Neural progenitor cell (in vitro differentiated cells): ENCODE data around the gene PRUNE2. TPM values are rescaled to one million over a fixed set of nuclear protein-coding genes. Genes with fewer than 3 reads are reported as not detected.
"Not testable (repeated sequence)": the region's sequence is repeated elsewhere in the genome, so short reads cannot be mapped to it uniquely, and the experiment has no call there.

Experiments used
- DNase-seq: peaks from one replicate; pipeline ENCODE4 v3.0.0-alpha.2; 2016; ENCODE audit warnings: low spot score
- H2AFZ ChIP-seq: fragments of 200-600 bp; sonication (generic); replicated peaks from 2 replicates; pipeline ENCODE4 v1.6.1; 2016; ENCODE audit warnings: antibody characterized with exemption
- H3F3A ChIP-seq: fragments of 200-600 bp; sonication (generic); 2 replicates; pipeline ENCODE4 v1.6.1; 2016; ENCODE audit warnings: antibody characterized with exemption, low read depth
- H3K27ac ChIP-seq: fragments of 200-600 bp; sonication (generic); 2 replicates; pipeline ENCODE4 v1.5.1; 2016; ENCODE audit warnings: mild to moderate bottlenecking
- H3K27me3 ChIP-seq: fragments of 200-600 bp; sonication (generic); 2 replicates; pipeline ENCODE4 v1.6.1; 2016; ENCODE audit warnings: mild to moderate bottlenecking, moderate library complexity
- H3K36me3 ChIP-seq: fragments of 200-600 bp; sonication (generic); 2 replicates; pipeline ENCODE4 v1.5.1; 2016
- H3K4me1 ChIP-seq: fragments of 200-600 bp; sonication (generic); 2 replicates; pipeline ENCODE4 v1.6.1; 2016; ENCODE audit warnings: mixed run types
- H3K4me2 ChIP-seq: fragments of 200-600 bp; sonication (generic); 2 replicates; pipeline ENCODE4 v1.6.1; 2016
- H3K4me3 ChIP-seq: fragments of 200-600 bp; sonication (generic); 2 replicates; pipeline ENCODE4 v1.5.1; 2016
- H3K79me2 ChIP-seq: fragments of 200-600 bp; sonication (generic); 2 replicates; pipeline ENCODE4 v1.6.1; 2016; ENCODE audit warnings: low read depth
- H3K9ac ChIP-seq: fragments of 200-600 bp; sonication (generic); 2 replicates; pipeline ENCODE4 v1.6.1; 2016
- H3K9me3 ChIP-seq: fragments of 200-600 bp; sonication (generic); 2 replicates; pipeline ENCODE4 v1.5.1; 2016; ENCODE audit warnings: low read depth
- H4K20me1 ChIP-seq: fragments of 200-600 bp; sonication (generic); 2 replicates; pipeline ENCODE4 v1.6.1; 2016; ENCODE audit warnings: low read depth
- H3K27ac Mint-ChIP-seq: 3 replicates; pipeline ENCODE4 v1.8.0; 2021; ENCODE audit warnings: mixed read lengths
- H3K27me3 Mint-ChIP-seq: 2 replicates; pipeline ENCODE4 v1.8.0; 2022; ENCODE audit warnings: low read depth, mild to moderate bottlenecking, inconsistent platforms, moderate library complexity, mixed read lengths; ENCODE audit not compliant: insufficient read depth
- H3K36me3 Mint-ChIP-seq: 3 replicates; pipeline ENCODE4 v1.8.0; 2021; ENCODE audit warnings: mixed read lengths
- H3K4me1 Mint-ChIP-seq: 3 replicates; pipeline ENCODE4 v1.8.0; 2021; ENCODE audit warnings: mixed read lengths
- H3K4me3 Mint-ChIP-seq: 3 replicates; pipeline ENCODE4 v1.8.0; 2021; ENCODE audit warnings: mild to moderate bottlenecking, moderate library complexity, mixed read lengths
- H3K9me3 Mint-ChIP-seq: 3 replicates; pipeline ENCODE4 v1.8.0; 2020; ENCODE audit warnings: mixed read lengths
- EZH2 ChIP-seq: fragments of 200-600 bp; sonication (generic); IDR thresholded peaks from 2 replicates; pipeline ENCODE4 v1.6.1; 2017; ENCODE audit warnings: antibody characterized with exemption, mild to moderate bottlenecking, moderate library complexity
- EZH2phosphoT487 ChIP-seq: fragments of 200-600 bp; sonication (generic); IDR thresholded peaks from 2 replicates; pipeline ENCODE4 v1.6.1; 2017; ENCODE audit warnings: antibody characterized with exemption
- total RNA-seq: library from RNA; depleted of rRNA; stranded (reverse); fragments of >200 nt; gene quantifications from 2 replicates; pipeline ENCODE4 v1.2.3, GENCODE V29; 2015; ENCODE audit warnings: low replicate concordance
- TF ChIP-seq, protein P1 (sequence below): fragments of 200-600 bp; sonication (generic); IDR thresholded peaks from 2 replicates; pipeline ENCODE4 v1.5.1; 2017; ENCODE audit warnings: antibody characterized with exemption, mild to moderate bottlenecking

PRUNE2 gene
- total RNA-seq, 1 donor from 2014 or later, result 28.2 TPM

DNA sequence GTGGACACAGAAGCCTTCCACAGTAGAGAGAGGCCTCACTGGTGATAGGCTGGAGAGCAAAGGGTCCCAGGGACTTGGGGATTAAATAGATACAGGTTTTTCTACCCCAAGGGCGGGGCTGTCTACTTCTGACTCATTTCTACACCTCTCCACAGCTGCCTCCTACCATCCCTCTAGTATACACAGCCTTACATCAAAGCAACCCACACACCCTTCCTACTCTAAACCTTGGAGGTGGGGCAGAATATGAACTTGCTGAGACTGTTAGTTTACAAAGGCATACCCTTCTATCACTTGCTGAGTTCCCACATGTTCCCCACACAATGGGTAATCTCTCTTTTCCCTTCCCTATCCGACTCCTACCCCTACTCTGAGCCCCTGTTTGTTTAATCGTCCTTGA lies 161.6 kb downstream of the PRUNE2 start:
- Mint-ChIP-seq H3K9me3 (peaks cover 9% of the 10 kb centered on the region), H3K36me3 (no peaks in the 10 kb centered on the region), H3K4me3 (no peak overlapping the region), H3K4me1 (peaks cover 8% of the 10 kb centered on the region), H3K27ac (no peak overlapping the region), H3K27me3 (no peaks in the 10 kb centered on the region)
- no peak for DNase-seq
- peaks cover 5% of the 10 kb centered on the region for H3K4me1 ChIP-seq
- H4K20me1 ChIP-seq, result no peaks in the 10 kb centered on the region
- TF ChIP-seq EZH2phosphoT487 (no peak), EZH2 (no peak)
- TF ChIP-seq, protein P1, sequence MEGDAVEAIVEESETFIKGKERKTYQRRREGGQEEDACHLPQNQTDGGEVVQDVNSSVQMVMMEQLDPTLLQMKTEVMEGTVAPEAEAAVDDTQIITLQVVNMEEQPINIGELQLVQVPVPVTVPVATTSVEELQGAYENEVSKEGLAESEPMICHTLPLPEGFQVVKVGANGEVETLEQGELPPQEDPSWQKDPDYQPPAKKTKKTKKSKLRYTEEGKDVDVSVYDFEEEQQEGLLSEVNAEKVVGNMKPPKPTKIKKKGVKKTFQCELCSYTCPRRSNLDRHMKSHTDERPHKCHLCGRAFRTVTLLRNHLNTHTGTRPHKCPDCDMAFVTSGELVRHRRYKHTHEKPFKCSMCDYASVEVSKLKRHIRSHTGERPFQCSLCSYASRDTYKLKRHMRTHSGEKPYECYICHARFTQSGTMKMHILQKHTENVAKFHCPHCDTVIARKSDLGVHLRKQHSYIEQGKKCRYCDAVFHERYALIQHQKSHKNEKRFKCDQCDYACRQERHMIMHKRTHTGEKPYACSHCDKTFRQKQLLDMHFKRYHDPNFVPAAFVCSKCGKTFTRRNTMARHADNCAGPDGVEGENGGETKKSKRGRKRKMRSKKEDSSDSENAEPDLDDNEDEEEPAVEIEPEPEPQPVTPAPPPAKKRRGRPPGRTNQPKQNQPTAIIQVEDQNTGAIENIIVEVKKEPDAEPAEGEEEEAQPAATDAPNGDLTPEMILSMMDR, result no peak
- H3K4me3 ChIP-seq, result no peak overlapping the region
- H3K4me2 ChIP-seq, result no peak overlapping the region
- H3K9ac ChIP-seq, result no peak overlapping the region
- H3K27me3 ChIP-seq, result no peaks in the 10 kb centered on the region
- no peaks in the 10 kb centered on the region for H3F3A ChIP-seq
- H3K79me2 ChIP-seq, result no peaks in the 10 kb centered on the region
- H2AFZ ChIP-seq, result no peak overlapping the region
- no peaks in the 10 kb centered on the region for H3K9me3 ChIP-seq
- H3K36me3 ChIP-seq, result no peaks in the 10 kb centered on the region
- H3K27ac ChIP-seq, result no peak overlapping the region

DNA sequence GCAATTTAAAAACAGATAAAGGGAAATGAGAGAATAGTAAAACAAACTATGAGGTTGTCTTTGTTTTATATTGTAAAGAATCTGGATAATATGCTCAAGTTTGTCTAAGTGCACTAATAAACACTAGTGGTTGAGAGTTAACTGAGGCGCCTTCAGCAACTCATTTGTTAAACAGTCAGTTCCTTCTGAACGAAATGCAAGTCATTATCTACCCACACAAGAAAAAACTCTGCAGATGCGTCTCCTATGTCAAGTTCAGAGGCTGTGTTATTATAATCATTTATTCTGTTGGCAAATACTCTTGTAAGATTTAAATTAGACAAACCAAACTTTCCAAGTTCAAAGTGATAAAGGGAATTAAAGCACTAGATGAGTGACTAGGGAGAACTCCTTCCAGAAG lies 162.0 kb downstream of the PRUNE2 start:
- no peak for DNase-seq
- no peak overlapping the region for H3K4me3 Mint-ChIP-seq

DNA sequence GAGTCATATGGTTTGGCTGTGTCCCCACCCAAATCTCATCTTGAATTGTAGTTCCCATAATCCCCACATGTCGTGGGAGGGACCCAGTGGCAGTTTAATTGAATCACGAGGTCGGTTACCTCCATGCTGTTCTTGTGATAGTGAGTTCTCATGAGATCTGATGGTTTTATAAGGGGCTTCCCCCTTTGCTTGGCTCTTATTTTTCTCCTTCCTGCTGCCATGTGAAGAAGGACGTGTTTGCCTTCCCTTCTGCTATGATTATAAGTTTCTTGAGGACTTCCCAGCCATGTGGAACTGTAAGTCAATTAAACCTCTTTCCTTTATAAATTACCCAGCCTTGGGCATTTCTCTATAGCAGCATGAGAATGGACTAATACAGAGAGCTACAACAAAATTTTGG lies 163.0 kb downstream of the PRUNE2 start:
- not testable (repeated sequence) for H2AFZ ChIP-seq, H3K4me3 Mint-ChIP-seq, H3F3A ChIP-seq, H3K79me2 ChIP-seq, H3K9me3 Mint-ChIP-seq, H3K27ac Mint-ChIP-seq, H3K4me1 Mint-ChIP-seq, DNase-seq, H3K9me3 ChIP-seq, H3K27me3 ChIP-seq, H3K4me3 ChIP-seq, H3K9ac ChIP-seq, H3K4me1 ChIP-seq, H4K20me1 ChIP-seq, H3K36me3 ChIP-seq, H3K27me3 Mint-ChIP-seq, H3K27ac ChIP-seq, H3K4me2 ChIP-seq, H3K36me3 Mint-ChIP-seq

More for the DNA sequence above, 162.0 kb downstream of the PRUNE2 start:
- Histone ChIP-seq H3K27ac (no peak overlapping the region), H3K9me3 (no peaks in the 10 kb centered on the region), H3K36me3 (no peaks in the 10 kb centered on the region), H3K4me1 (peaks cover under 1% of the 10 kb centered on the region), H3K9ac (no peak overlapping the region), H4K20me1 (no peaks in the 10 kb centered on the region), H3F3A (no peaks in the 10 kb centered on the region), H3K79me2 (no peaks in the 10 kb centered on the region), H3K4me3 (no peak overlapping the region), H3K27me3 (no peaks in the 10 kb centered on the region), H3K4me2 (no peak overlapping the region), H2AFZ (no peak overlapping the region)
- TF ChIP-seq EZH2phosphoT487 (no peak), EZH2 (no peak)
- TF ChIP-seq, protein P1, result no peak
- Mint-ChIP-seq H3K36me3 (no peaks in the 10 kb centered on the region), H3K27ac (no peak overlapping the region), H3K9me3 (peaks cover 9% of the 10 kb centered on the region), H3K27me3 (no peaks in the 10 kb centered on the region), H3K4me1 (peaks cover 4% of the 10 kb centered on the region)

DNA sequence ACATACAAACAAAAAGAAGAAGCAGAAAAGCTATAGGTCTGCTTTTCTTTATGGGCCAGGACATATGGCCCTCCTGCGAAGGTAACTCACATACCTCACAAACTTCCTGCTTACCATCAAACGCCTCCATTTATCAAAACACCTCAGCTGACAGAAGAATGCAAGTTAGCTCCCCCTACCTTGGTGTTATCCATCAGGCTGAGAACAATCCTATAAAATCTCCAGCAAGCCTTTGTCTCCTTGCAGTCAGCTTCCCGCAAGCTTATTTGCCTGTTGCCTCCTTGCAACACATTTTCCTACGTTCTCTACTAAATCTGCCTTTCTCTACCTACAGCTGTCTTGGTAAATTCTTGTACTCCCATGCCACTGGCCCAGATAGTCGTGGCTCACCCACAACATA lies 164.4 kb downstream of the PRUNE2 start:
- Histone ChIP-seq H3K79me2 (no peaks in the 10 kb centered on the region), H3K36me3 (no peaks in the 10 kb centered on the region), H4K20me1 (no peaks in the 10 kb centered on the region), H3K9me3 (no peaks in the 10 kb centered on the region), H3K9ac (no peak overlapping the region), H2AFZ (no peak overlapping the region), H3K4me2 (no peak overlapping the region), H3K27me3 (no peaks in the 10 kb centered on the region), H3K27ac (no peak overlapping the region), H3F3A (no peaks in the 10 kb centered on the region), H3K4me1 (no peaks in the 10 kb centered on the region), H3K4me3 (no peak overlapping the region)
- Mint-ChIP-seq H3K4me3 (no peak overlapping the region), H3K36me3 (no peaks in the 10 kb centered on the region), H3K9me3 (peaks cover 9% of the 10 kb centered on the region), H3K4me1 (no peaks in the 10 kb centered on the region), H3K27ac (no peak overlapping the region), H3K27me3 (no peaks in the 10 kb centered on the region)
- DNase-seq, result no peak
- TF ChIP-seq, protein P1, result no peak
- TF ChIP-seq EZH2phosphoT487 (no peak), EZH2 (no peak)
